ENCODE results near the gene CD3E. TPM values are rescaled to one million over a fixed set of nuclear protein-coding genes. Genes with fewer than 3 reads are reported as not detected.

The CD3E gene
- total and polyA plus RNA-seq, 2 of the 8 experiments (the other 6 are each of a cell fraction or from before 2014, with no cell fraction given), result not detected

- POLR2A ChIA-PET (ENCODE audit: partially characterized antibody), result interaction anchor here (0.6 kb wide), 1 partner anchor 64 kb away, joined by 3 read pairs; no protein-coding TSS in a partner anchor
- Histone ChIP-seq H3K23ac (ENCODE audit: insufficient read length) (no peak overlapping the region), H3K4me2 (ENCODE audit: insufficient read depth in 1 of 2, low read depth in 2 of 2, low read length in 2 of 2) (no peak overlapping the region), H3K9ac (replicated peaks in 1 of 4; ENCODE audit: extremely low read depth in 1 of 4, low read depth in 3 of 4, low read length in 3 of 4) (no peak overlapping the region), H2BK15ac (ENCODE audit: low read length) (no peak overlapping the region), H3K79me1 (ENCODE audit: low read depth, low read length) (no peaks in the 10 kb centered on the region), H3K14ac (ENCODE audit: insufficient read length) (no peak overlapping the region), H2AK5ac (ENCODE audit: low read depth, low read length) (no peak overlapping the region), H4K5ac (ENCODE audit: insufficient read length, low read depth, low read length) (no peak overlapping the region), H4K20me1 (replicated peaks in 1 of 2; ENCODE audit: control insufficient read depth in 1 of 2, insufficient read depth in 2 of 2, low read length in 2 of 2) (no peaks in the 10 kb centered on the region), H3K4me3 (ENCODE audit: extremely low read depth in 1 of 4, insufficient read depth in 2 of 4, low read depth in 3 of 4, low read length in 4 of 4) (no peak overlapping the region), H3K79me2 (ENCODE audit: control insufficient read depth in 1 of 2, insufficient read depth in 2 of 2, low read length in 2 of 2) (no peaks in the 10 kb centered on the region), H3K9me3 (ENCODE audit: insufficient read depth in 2 of 2, low read depth in 1 of 2, low read length in 1 of 2) (no peaks in the 10 kb centered on the region), H3K56ac (replicated peaks; ENCODE audit: insufficient read length, low read depth, low read length) (no peak overlapping the region), H2BK120ac (replicated peaks; ENCODE audit: low read depth, low read length) (no peak overlapping the region), H2AFZ (ENCODE audit: low read length) (no peak overlapping the region), H3K23me2 (ENCODE audit: low read depth, low read length) (peaks cover 5% of the 10 kb centered on the region; the same call in 1 of the 2 replicates), H3K18ac (ENCODE audit: extremely low read depth, low read length) (no peak overlapping the region), H3K27me3 (replicated peaks in 1 of 4; ENCODE audit: control insufficient read depth in 3 of 4, extremely low read depth in 1 of 4, insufficient read depth in 3 of 4, low read length in 3 of 4) (no peaks in the 10 kb centered on the region), H4K8ac (ENCODE audit: extremely low read depth, insufficient read depth, low read length) (no peak overlapping the region), H3K27ac (ENCODE audit: low read depth, low read length) (no peak overlapping the region), H3K4me1 (replicated peaks in 1 of 4; ENCODE audit: control insufficient read depth in 3 of 4, insufficient read depth in 4 of 4, low read length in 3 of 4) (peaks cover 2 to 11% (median 6%) of the 10 kb centered on the region in 4 experiments; a peak in 6 of 7 replicates), H4K91ac (replicated peaks; ENCODE audit: insufficient read length, low read length) (no peak overlapping the region), H3K36me3 (ENCODE audit: control insufficient read depth in 2 of 4, insufficient read depth in 4 of 4, low read length in 3 of 4) (no peaks in the 10 kb centered on the region), H2BK5ac (ENCODE audit: low read depth, low read length) (no peak overlapping the region), H3K4ac (replicated peaks; ENCODE audit: insufficient read length, low read depth, low read length) (no peak overlapping the region), H2BK20ac (ENCODE audit: low read length) (no peak overlapping the region), H2BK12ac (ENCODE audit: low read depth, low read length) (no peak overlapping the region)
- CTCF ChIA-PET (ENCODE audit: partially characterized antibody), result interaction anchor here (0.9 to 2.1 kb wide), 10 partner anchors 9 to 160 kb away, joined by 3 to 11 read pairs (median 3); no protein-coding TSS in a partner anchor
- TF ChIP-seq SP1 (IDR thresholded peaks at IDR 0.05; ENCODE audit: low read depth, low read length), result no peak
- no peak for TF ChIP-seq SIX5 (IDR thresholded peaks at IDR 0.05; ENCODE audit: low read depth, low read length)
- no peak for TF ChIP-seq KDM4A (IDR thresholded peaks at IDR 0.05; ENCODE audit: low read depth, low read length, severe bottlenecking)
- TF ChIP-seq BRCA1 (IDR thresholded peaks at IDR 0.05; ENCODE audit: low read depth, low read length), result no peak
- no peak for TF ChIP-seq GTF2F1 (IDR thresholded peaks at IDR 0.05; ENCODE audit: borderline replicate concordance, low read depth, low read length)
- no peak for FAIRE-seq
- 85% methylated on average over 3 of the region's 3 CpGs; no CpG with 5 or more reads in 1 of the 2 experiments for WGBS, 2 experiments (ENCODE audit: extremely low coverage in 1 of 2, insufficient coverage in 1 of 2, insufficient read length in 1 of 2, insufficient replicate concordance in 2 of 2, low coverage in 1 of 2, low lambda C conversion rate in 2 of 2, missing lambda C conversion rate in 1 of 2)
- no peak for DNase-seq (ENCODE audit: low read depth in 1 of 2, low spot score in 2 of 2)
Observed at GRCh38 chr11:118310781-118311485, 6.4 kb downstream of the CD3E start.

All from H1 (cell line).